HG02759 (cell line): ENCODE data around the gene HMGN3.

ENCODE experiments used
- ATAC-seq: cut with Tn5 transposase; IDR thresholded peaks from one replicate; pipeline ENCODE4 v1.9.1; 2021; ENCODE audit warnings: mild to moderate bottlenecking, moderate library complexity; ENCODE audit not compliant: unreplicated experiment

The HMGN3 gene

DNA sequence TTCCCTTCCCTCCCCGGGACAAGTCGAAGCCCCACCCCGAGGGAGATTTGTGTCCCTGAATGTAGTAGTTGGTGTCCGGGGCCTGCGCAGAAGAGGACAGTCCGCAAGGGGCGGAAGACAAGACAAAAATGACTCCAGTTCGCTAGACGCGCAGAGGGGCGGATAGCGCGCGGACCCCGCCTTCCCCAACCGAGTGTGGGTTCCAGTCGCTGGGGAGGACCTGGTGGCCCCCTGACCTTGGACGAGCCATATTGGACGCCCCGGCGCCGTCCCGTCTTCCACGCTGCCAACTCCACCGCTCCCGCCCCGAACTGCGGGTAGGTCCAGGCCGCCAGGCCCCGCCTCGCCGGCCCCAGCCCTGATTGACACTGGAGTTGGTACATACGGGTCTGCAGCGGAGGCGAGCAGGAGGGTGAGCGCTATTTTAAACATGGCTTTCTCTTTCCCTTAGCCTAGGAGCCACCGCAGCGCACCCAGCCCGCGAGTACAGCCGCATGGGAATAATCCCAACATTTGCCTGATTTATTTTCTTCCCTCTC, 802 bp downstream of the HMGN3 start:
- ATAC-seq: peak; percentile 73

DNA sequence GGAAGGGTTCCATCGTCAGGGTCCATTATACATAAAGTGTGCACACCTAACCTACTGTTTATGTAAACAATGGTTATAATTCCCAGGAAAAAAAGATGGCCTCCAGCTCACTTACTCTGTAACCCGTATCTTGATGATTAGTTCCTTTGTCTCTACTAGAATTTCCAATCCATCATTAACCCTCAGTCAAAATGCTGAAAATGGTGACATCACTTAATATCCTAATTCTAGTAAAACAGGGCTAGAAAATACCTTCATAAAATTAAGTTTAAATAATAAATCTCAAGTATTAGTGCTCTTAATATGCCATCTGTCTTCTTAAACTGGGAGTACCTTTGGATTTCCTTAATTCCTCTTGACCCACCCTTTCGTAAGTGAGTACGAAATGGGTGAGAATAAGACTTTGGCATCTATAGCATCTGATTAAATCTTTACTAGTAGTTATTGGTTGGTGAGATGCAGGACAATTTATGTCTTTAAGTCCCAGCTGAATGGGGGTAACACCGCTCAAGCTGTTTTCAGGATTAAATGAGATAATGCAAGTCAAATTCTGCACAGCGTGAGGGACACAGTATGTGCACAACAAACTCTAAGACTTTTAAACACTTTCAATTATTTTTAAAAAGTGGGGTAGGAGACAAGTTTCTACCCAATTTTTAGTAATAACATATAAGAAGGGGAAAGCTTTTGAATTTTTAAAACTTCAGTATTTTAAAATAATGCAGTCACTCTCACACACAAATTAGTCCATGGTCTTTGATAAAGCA, 1.6 kb downstream of the HMGN3 start:
- no peak for ATAC-seq

DNA sequence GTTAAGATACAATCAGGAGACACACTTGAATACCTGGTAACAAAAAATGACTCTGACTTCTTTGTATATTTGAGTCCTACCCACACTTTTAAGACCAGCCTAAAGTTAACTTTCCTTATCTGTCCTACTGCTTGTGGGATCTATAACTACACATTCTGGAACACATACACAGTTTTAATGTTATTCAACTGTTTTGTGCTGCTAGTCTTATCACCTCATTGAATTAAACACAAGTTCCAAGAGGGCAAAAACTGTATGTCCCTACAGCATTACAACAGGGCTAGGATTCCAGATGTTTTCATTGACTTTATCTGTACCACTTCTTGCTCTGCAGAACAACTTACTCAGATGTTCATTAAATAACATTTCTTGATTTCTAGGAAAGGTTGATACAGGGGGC, 2.8 kb downstream of the HMGN3 start:
- no peak for ATAC-seq

DNA sequence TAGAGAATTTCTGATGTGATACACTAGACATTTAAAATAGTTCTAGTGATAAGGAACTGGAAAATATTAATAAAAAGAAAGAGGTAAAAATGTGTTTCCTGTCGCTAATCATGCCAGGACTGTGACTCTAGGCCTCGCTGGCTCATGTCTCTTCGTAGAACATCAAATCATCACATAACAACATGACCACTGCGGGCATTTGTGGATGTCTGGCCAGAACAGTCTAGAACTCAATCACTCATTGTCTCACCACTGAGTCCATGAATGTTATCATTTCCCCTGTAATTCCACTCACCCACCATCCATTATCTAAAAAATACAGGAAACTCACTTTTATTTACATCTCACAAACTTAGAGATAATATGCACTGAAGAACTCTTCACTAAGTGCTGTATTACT, 3.4 kb downstream of the HMGN3 start:
- no peak for ATAC-seq

DNA sequence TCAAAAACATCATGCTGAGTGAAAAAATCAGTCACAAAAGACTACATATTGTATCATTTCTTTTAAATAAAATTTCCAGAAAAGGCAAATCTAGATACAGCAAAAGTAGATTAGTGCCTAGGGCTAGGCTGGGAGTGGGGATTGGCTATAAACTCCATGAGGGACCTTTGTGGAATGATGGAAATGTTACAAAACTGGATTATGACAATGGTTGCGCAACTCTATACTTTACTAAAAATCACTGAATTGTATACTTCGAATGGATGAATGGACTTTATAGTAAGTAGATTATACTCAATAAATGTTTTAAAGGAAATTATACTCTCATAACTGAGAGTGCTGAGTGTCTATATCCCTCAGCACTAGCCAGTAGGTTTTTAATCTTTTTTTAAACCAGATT, 4.3 kb downstream of the HMGN3 start:
- ATAC-seq: no peak

DNA sequence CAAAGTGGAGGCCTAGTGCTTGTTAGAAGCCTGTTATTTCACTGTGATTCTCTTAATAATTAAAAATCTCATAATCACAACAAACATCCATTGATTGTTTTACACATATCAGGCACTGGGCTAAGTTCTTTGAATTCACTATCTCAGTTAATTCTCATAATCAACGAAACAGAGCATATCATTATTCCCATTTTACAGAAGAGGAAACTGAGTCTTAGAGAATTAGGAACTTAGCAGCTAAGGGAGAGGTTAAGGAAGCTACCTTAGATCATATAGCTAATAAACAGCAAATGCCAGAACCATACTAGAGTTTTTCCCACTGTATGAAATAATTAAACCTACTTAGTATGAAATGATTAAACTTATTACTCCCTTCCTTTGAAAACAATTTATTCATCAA, 7.0 kb downstream of the HMGN3 start:
- ATAC-seq: no peak

DNA sequence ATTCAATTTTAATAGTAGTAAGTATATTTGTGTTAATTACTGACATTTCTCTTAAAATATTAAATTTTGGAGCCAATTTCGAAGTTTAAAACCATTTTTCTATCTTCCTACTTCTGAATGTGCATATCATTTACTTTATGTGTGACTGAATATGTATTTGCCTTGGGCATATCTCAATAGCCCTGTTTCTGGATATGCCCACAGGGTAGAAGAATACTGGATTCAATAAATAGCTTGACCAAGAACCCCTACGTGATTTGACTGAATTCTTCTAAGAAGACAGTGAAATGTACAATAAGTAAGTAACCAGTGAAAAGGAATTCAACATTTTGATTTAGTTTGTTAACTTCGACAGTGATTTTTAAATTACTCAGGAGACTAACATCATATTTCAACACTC, 7.8 kb downstream of the HMGN3 start:
- ATAC-seq: no peak

DNA sequence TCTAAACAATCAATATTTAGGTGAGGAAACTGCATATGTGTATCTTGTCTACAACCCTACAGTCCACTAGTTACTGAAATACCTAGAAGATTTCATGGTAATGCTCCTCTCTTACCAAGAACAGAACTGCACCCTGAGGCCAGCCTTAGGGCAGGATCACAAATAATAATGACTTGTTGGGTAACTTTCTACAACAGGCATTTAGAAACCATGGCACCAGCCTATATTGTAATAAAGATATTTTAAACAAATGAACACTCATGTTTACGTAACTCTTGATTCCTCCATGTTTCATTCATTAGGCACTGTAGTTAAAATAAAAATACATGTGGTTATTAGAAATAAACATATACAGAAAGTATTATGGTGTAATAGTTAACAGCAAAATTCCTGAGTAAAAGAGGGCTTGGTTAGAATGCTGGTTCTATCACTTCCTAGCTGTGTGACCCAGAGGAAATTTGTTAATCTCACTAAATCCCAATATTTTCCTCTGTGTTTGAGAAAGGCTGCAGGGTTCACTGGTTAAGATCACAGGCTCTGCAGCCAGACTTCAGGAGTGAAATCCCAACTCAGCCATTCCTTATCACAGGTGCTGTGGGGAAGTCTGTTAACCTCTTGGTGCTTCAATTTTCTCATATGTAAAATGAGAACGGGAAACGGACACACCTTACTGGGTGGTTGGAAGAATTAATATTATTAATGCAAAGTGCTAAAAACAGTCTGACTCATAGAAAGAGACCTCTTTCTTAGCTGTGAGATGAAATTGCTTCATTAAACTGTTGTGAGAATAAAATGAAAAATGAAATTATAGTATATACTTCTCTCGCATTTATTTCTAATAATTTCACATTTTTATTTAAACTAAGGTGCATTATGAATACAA, 8.5 kb downstream of the HMGN3 start:
- no peak for ATAC-seq

DNA sequence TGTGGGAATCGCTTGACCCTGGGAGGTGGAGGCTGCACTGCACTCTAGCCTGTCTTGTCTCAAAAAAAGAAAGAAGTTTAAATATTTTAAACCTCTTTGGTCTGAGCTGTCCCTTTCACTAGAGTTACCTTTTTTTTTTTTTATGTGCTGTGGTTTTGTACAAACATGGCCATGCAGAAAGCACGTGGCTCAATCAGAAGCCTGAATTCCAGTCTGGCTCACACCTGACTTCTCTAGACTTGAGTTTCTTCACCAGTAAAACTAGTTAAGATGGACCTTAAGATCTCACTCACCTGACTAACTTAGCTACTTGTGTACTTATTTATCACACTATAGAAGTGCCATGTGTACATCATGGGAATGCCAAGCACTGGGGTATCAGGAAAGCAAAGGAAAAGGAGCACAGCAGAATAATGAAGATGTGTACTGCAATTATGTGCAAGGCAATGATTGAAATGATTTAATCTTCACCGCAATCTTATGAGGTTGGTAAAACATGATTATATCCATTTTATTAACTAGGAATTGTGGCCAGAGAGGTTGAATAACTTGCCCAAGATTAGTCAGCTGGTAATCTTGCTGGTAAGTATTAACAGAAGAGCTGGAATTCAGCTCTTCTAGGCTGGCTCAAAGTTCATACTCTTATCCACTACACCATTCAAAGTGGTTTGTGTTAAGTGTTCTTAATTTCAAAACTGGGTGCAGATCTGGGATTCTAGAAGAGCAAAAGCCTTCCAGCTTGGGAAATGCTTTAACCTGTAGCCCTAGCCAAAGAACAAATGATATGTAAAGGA, 10.7 kb downstream of the HMGN3 start:
- ATAC-seq: no peak

DNA sequence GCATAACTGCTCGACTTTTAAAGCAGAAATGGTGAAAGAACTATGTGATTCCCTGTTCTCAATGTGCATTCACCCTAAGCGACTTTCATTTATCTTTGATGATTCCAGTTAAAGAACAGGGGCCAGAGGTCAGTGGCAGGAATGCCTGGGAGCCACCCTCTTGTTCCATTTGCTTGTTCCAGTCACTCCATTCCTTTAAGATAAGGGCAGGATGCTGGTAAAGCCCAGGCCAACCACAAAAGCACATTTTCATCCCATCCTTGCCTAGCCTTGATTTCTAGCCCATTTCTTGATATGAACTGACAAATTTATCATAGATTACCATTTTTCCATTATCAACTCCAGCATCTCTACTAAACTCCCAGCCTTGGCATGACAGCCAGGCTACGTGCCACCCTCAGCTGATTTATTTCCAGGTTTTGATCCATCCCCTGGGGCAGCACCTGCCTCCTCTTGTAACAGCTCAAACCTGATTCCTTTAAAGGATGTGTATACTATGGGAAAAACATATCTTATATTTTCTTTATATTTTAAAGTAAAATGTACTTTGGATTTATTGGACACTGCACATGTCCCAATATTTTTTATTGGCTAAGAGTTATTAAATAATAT, 19.2 kb downstream of the HMGN3 start:
- no peak for ATAC-seq

DNA sequence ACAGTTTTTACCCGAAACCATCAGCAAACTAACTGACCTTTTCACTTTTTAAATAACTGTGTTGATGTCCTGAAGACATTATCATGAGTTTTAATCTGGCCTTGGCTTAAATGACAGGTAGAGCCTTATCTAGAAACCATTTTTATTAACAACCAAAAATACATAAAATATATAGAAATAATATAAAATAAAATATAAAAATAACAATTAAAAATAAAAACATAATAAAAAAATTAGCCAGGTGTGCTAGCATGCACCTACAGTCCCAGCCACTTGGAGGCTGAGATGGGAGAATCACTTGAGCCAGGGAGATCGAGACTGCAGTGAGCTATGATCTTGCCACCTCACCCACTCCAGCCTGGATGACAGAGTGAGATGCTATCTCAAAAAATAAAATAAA, 21.6 kb downstream of the HMGN3 start:
- ATAC-seq: no peak

DNA sequence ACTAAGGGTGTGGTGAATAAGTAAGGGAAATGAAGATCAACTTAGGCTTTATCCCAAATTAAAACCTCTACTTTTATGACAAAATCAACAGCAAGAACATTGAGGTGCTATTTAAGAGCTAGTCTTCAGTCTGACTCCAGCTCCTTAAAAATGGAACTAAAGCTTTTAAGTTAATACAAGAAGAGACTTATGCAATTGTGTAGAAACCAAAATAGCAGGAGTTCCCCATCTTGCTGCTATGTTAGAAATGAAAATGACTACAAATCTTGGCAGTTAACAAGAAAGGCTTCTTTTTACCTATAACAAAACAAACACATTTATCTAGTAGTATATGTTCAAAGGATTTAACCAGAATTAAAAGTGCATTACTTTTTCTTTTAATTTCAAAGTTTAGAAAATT, 25.7 kb downstream of the HMGN3 start:
- no peak for ATAC-seq

DNA sequence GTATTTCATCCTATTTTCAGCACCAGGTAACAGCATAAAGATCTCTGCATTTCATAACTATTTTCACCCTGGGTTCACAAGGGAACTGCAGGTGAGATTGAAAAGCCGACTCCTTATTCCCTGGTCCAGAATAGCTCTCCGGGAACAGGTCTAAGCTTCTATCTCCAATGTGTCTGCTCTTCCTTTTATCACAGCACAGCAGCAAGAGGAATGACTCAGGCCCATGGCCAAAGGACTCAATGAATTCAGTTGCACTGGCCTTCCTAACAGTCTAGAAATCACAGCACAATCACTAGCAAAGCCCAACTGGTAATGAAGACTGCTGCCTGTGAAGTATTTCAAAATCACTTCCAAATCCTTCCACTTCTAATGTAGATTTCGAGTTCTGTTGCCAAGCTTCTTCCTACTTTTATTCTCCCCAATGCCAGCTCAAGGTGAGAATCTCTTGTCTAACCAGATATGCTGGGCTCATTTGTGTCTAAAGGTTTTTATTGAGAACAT, 30.7 kb downstream of the HMGN3 start:
- no peak for ATAC-seq

DNA sequence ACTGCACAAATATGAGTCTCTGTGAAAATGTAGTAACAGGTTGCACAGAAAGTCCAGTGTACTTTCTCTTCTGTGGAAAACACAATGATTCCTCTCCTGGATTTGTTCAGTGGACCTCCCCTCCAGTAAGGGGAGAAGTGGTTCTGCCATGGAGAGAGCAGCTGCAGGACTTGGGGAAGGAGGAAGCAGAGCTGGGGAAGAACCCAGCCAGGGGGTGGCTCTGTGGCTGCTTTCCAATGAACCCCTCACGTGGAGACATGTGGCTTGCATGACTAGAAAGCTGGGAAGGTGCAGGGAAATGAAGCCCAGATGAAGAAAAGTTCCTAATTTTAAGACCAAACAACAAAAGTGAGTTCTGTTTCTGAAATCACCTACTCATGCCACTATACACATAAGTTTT, 31.9 kb downstream of the HMGN3 start:
- ATAC-seq: no peak

DNA sequence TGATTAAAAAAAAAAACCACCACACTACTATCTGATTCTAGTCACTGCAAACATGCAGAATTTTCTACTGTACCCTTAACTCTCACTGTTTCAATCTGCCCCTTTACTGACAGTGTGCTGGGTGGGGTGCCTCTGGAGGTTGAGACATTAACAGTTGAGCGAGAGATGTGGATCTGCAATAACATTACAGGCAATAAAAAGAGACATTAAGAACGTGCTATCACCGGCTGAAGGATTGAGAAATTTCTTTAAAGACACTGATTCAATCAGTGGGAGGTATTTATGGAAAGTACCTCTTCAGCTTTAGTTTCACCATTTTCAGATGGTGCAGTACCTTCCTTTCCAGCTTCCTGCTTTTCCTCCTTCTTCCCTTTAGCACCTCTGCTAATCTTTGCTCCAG, 32.5 kb downstream of the HMGN3 start:
- no peak for ATAC-seq

DNA sequence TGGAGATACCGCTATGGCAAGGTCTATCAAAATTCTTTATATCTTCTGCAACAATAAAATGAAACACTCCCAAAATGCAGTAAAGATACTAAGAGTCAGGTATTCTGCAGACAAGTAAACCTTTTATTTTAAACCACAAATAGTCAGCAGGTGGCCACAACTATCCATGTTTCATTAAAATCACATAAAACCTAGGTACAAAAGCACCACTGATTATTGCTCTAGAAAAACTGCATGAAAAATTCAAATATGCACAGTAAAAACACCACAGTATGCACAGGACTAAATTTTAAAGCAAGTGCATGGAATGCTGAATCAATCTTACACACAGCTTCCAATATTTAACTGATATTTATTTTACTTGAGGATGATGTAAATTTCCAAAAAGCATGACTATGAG, 33.3 kb downstream of the HMGN3 start:
- ATAC-seq: no peak

DNA sequence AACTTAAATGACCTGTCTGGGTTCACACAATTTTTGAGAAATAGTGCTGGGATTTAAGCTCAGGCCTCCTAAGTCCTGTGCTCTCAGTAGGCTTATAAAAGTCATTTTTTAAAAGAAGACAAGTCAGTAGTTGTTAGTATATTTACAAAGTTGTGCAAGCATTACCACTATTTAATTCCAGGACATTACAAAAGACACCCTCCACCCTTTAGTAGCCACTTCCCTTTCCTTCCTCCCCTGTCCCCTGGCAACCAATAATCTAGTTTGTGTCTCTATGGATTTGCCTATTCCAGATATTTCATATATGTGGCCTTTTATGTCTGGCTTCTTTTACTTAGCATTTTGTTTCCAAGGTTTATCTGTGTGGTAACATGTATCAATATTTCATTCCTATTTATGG, 37.6 kb downstream of the HMGN3 start:
- ATAC-seq: no peak

DNA sequence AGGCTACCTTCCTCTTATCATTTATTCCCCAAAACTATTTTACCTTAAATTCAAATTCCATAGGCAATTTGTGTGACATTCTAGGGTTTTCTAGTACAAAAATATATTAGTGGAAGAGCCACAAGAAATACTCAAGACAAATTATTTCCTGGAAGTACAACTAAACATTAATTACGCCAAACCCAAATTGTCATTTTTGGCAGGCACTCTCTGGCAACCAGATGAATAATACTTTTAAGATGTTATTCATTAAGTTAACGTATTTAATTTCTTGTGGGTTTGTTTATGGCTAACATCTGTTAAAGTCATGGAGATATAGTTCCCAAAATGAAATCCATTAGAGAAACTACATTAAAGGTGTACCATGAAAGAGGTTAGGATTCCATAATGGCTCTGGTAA, 40.5 kb downstream of the HMGN3 start:
- ATAC-seq: no peak

DNA sequence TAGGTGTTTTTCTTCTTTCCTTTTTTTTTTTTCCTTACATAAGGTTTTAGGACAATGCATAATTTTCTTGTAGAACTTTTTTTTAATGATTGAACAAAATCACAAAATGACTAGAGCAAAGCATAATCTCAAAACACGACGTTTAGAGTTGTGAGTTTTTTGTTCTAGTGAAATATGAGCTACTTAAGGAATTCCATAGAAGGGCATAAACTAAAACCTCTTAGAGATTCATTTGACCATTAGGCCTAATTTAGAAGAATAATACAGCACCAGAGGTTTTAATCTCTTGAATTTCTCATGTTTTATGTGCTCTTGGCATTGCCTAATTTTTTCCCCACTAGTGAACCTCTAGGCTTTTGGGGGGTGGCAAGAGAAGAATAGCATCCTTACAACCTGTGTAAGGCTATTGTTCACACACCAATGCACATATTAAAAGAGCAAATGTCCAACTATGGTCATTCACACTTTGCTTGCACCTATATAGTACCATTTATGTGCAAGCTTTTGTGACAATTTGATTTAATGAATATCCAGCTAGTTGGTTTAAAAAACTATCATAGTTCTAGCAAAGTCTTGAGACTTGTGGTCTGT, 44.6 kb downstream of the HMGN3 start:
- ATAC-seq: no peak

DNA sequence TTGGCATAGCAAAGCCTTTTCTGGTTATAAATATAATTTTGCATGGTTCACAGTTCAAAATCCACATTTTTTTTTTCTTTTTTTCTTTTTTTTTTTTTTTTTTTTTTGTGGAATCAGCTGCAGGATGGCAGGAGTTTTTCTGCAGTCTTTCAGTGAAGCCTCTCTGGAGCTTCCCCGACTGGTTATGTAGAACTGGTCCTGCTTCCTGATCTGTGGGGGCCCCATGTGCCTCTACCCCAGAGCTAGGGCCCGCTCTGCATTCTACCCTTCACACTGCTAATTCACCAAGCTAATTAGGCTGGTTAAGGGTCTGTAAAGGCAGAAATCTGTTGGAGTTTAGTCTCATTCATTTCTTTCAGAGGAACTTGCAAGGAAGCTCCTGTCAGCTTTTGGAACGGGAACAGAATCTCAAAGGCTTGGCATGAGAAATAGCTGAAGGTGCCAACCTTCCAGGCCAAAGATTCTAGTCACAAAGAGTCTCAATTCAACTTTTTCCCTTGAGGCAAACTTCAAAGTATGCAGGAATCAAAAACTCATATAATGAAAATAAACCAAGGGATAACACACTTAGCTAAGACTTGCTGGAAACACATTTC, 45.5 kb downstream of the HMGN3 start:
- no peak for ATAC-seq
